LNCAP (cell line): Measurements from ENCODE around the gene TMEM181.

ENCODE experiments used
- TF ChIP-seq, protein P1 (sequence below): fragments of 450-650 bp; IDR thresholded peaks from 2 replicates; pipeline ENCODE4 v1.5.1; 2017; ENCODE audit warnings: mild to moderate bottlenecking

Gene TMEM181

DNA sequence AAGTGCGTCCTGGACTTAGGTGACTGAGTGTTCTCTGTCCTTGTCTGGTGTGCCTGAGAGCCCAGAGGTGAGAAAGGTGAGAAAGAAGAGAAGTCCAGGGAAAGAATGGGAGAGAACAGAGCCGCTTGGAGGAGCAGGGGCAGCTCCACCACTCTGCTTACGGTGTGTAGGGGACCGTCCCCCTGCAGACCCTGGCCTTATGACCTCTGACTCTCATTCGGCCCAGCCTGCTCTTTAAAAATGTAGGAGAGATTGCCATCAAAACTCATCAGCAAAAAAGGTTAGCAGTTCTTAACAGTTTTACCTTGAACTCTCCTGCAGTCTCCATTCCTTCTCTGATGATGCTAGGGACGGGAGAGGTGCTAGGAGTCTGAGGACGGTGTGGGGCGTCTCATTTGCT lies 2.0 kb downstream of the TMEM181 start:
- TF ChIP-seq, protein P1, sequence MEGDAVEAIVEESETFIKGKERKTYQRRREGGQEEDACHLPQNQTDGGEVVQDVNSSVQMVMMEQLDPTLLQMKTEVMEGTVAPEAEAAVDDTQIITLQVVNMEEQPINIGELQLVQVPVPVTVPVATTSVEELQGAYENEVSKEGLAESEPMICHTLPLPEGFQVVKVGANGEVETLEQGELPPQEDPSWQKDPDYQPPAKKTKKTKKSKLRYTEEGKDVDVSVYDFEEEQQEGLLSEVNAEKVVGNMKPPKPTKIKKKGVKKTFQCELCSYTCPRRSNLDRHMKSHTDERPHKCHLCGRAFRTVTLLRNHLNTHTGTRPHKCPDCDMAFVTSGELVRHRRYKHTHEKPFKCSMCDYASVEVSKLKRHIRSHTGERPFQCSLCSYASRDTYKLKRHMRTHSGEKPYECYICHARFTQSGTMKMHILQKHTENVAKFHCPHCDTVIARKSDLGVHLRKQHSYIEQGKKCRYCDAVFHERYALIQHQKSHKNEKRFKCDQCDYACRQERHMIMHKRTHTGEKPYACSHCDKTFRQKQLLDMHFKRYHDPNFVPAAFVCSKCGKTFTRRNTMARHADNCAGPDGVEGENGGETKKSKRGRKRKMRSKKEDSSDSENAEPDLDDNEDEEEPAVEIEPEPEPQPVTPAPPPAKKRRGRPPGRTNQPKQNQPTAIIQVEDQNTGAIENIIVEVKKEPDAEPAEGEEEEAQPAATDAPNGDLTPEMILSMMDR: no peak

DNA sequence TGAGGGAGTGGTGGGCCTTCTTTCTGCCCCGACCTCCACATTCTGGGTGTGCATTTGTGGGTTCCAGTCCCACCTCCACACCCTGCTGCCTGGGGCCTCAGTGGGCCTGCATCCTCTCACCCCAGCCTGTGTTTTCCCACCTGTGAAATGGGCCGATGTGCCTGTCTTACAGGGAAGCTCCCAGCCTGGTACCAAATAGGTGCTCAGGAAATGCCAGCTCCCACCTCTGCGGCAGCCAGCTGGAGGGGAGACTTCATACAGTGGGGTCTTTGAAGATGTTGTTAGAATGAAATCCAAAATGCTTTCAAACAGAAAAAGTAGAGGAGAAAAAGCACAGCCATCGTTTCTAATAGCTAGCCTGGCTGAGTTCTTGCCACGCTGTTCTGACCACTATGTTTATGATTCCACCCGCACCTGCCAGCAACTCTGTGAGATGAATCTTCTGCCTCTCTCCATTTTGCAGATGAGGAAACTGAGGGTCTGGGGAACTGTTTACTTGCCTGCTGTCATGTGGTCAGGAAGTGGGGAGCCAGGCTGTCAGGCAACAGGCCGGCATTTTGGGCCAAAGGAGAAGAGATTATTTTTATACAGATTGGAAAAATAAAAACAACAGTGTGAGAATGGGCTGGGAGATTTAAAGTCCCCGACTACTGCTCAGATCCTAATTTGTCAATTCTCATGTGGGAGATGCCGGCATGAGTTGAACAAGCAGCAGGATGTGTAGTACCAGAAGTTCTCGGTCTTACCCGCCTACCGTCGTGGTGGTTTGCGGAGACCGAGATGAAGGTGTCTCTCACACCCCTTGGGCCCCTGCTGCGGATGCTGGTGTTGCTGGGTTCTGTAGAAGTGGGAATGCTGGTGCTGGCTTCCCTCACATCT lies 4.6 kb downstream of the TMEM181 start:
- TF ChIP-seq, protein P1: no peak

DNA sequence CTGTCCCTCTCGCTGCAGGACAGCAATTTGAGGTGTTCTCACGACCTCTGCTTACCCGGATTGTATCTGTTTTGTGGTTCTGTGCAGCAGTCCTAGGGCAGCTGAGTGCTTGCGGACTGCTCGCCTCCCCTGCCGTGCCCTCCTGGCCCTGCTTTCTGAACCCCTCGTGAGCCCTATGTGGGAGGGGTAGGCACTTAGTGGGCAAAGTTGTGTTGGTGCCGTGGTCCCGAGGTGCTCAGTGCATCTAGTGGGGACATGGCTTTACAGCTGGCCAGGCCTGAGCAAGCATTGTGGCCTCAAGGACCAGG lies 5.2 kb downstream of the TMEM181 start:
- TF ChIP-seq, protein P1: no peak

DNA sequence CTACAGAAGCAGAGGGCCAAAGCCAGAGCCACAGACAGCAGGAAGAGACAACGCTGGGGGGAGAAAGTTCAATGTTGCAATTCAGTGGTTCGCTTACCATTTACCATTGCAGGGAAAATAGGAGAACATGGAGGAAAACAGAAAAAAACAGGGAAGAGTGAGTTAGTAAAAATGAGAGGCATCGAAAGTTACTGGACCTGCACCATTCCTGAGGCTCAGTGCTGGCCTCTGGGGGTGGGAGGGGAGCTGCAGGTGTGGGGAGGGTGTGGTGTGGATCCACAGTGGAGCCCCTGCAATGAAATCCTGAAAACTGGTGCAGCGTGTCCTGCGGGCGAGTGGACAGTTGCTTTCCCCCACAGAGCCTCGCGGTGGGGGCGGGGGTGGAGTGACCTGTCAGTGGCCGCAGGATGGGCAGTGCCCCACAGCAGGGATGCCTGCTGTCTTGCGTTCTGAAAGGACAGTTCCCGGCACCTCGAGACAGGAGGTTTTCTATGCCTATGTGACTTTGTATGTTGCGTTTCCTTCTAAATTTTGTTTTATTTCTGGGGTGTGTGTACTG lies 5.7 kb downstream of the TMEM181 start:
- TF ChIP-seq, protein P1: no peak

DNA sequence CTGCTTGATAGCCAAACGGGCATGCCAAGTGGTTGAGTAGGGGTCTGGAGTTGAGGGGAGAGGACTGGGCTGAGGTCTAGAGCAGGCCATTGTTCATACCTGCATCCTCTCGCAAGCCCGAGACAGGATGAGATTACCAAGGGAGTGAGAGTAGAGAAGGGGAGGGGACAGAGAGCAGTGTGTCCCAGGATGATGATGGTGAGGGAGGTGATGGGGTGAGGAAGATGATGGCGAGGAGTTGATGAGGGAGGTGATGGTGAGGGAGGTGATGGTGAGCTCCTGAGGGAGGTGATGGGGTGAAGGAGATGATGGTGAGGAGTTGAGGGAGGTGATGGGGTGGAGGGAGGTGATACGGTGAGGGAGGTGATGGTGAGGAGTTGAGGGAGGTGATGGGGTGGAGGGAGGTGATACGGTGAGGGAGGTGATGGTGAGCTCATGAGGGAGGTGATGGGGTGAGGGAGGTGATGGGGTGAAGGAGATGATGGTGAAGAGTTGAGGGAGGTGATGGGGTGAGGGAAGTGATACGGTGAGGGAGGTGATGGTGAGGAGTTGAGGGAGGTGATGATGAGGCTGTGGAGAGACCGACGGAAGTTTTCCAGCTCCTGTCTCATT lies 6.4 kb downstream of the TMEM181 start:
- TF ChIP-seq, protein P1: no peak

DNA sequence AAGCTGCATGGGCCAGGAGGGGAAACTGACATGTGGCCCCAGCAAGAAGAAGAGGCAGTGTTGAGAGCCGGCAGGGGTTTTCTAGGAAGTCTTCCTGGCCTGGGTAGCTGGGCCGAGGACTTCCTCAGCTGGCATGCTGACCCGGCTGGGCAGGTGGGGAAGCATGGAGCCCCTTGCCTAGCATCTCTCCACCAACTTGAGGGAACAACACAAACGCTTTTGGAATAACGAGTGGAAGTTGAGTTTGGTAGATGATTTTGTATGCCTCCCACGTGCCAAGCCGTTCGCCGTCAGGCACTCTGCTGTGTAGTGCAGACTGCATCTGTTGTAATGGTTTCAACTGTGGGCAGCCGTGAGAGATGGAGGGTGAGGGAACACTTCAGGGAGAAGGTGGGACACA lies 7.3 kb downstream of the TMEM181 start:
- TF ChIP-seq, protein P1: no peak

DNA sequence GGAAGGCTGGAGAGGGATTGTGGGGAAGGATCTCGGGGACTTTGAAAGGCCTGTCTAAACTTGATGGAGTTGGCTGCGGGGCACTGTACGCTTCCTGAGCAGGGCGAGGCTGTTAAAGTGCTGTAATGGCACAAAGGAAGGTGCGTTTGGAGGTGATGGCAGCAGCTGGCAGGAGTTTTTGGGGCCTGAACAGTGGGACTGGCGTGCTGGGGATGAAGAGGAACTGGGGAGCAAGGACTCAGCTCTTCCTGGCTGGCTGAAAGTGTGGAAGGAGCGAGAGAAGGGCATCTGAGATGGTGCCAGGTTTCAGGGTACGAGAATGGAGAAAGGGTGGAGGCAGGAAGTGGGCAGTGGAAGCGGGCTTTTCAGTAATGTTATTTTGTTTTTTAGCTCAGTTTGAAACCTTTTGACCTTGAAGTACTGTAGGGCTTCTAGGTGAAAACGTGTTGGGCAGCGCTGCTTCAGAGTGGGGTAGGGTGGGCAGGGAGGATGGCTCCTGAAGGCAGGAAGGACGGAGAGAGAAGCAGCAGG lies 8.0 kb downstream of the TMEM181 start:
- TF ChIP-seq, protein P1: no peak
